ENCODE data around the gene AKAP8L.

The AKAP8L gene

GRCh38 chr19:15390814-15391213 is 28.0 kb downstream of the AKAP8L start:
- no peak overlapping the region for H3K4me3 ChIP-seq (ENCODE audit: low read depth, low read length)
- no peak for TF ChIP-seq CTCF (IDR thresholded peaks at IDR 0.05; ENCODE audit: borderline replicate concordance, insufficient read depth, low read depth, low read length)

- no peak for TF ChIP-seq CTCF (IDR thresholded peaks at IDR 0.05; ENCODE audit: borderline replicate concordance, insufficient read depth, low read depth, low read length)
- no peak overlapping the region for H3K4me3 ChIP-seq (ENCODE audit: low read depth, low read length)
Observed at GRCh38 chr19:15381864-15382263, 36.9 kb downstream of the AKAP8L start.

GRCh38 chr19:15381429-15381828 is 37.4 kb downstream of the AKAP8L start:
- H3K4me3 ChIP-seq (ENCODE audit: low read depth, low read length) = no peak overlapping the region
- no peak for TF ChIP-seq CTCF (IDR thresholded peaks at IDR 0.05; ENCODE audit: borderline replicate concordance, insufficient read depth, low read depth, low read length)

GRCh38 chr19:15379999-15380647 is 38.7 kb downstream of the AKAP8L start:
- no peak for TF ChIP-seq CTCF (IDR thresholded peaks at IDR 0.05; ENCODE audit: borderline replicate concordance, insufficient read depth, low read depth, low read length)
- H3K4me3 ChIP-seq (ENCODE audit: low read depth, low read length) = peak overlapping the region; percentile 64

- no peak for TF ChIP-seq CTCF (IDR thresholded peaks at IDR 0.05; ENCODE audit: borderline replicate concordance, insufficient read depth, low read depth, low read length)
- H3K4me3 ChIP-seq (ENCODE audit: low read depth, low read length) = peak within 1 kb of the TSS; percentile 84
Observed at GRCh38 chr19:15379083-15379998, 39.4 kb downstream of the AKAP8L start, which contains the start of gene AKAP8. TSS of gene AKAP8 (minus strand) at chr19:15379787. CDS start at chr19:15379731, 56 bp downstream.

GRCh38 chr19:15378534-15379082 is 40.2 kb downstream of the AKAP8L start:
- peak overlapping the region; percentile 84 for H3K4me3 ChIP-seq (ENCODE audit: low read depth, low read length)
- no peak for TF ChIP-seq CTCF (IDR thresholded peaks at IDR 0.05; ENCODE audit: borderline replicate concordance, insufficient read depth, low read depth, low read length)
